ENCODE data around the gene ZBTB3.
"Not testable (repeated sequence)": the region's sequence is repeated elsewhere in the genome, so short reads cannot be mapped to it uniquely, and the experiment has no call there.

Gene ZBTB3

GRCh38 chr11:62713343-62713742 is 40.6 kb downstream of the ZBTB3 start:
- no peak for DNase-seq

GRCh38 chr11:62712861-62713260 is 41.1 kb downstream of the ZBTB3 start:
- no peak for DNase-seq

GRCh38 chr11:62712276-62712812 is 41.6 kb downstream of the ZBTB3 start:
- DNase-seq: no peak

- no peak for DNase-seq
Observed at GRCh38 chr11:62710001-62710345, 44.0 kb downstream of the ZBTB3 start.

- peak; percentile 97 for DNase-seq
Observed at GRCh38 chr11:62709247-62710000, 44.5 kb downstream of the ZBTB3 start.

GRCh38 chr11:62708793-62709192 is 45.2 kb downstream of the ZBTB3 start:
- no peak for DNase-seq

GRCh38 chr11:62708392-62708791 is 45.6 kb downstream of the ZBTB3 start:
- DNase-seq: no peak

GRCh38 chr11:62707277-62707861 is 46.6 kb downstream of the ZBTB3 start, which contains the start of the genes BSCL2 and GNG3:
Gene BSCL2, minus strand, starts transcription at chr11:62707424. Its CDS starts 229 bp downstream, at chr11:62707195.
Gene GNG3, plus strand, starts transcription at chr11:62707676. Its CDS starts 620 bp downstream, at chr11:62708296.
- no peak for DNase-seq

- no peak for DNase-seq
Observed at GRCh38 chr11:62706850-62707247, 47.1 kb downstream of the ZBTB3 start.

GRCh38 chr11:62705880-62706849 is 47.8 kb downstream of the ZBTB3 start:
- peak; percentile 86 for DNase-seq

- no peak for DNase-seq
Observed at GRCh38 chr11:62705413-62705812, 48.5 kb downstream of the ZBTB3 start.

GRCh38 chr11:62703921-62704320 is 50.0 kb downstream of the ZBTB3 start:
- not testable (repeated sequence) for DNase-seq

- no peak for DNase-seq
Observed at GRCh38 chr11:62702246-62702645, 51.7 kb downstream of the ZBTB3 start.
